HepG2 (cell line): ENCODE results near the gene ZNF75A. TPM values are rescaled to one million over a fixed set of nuclear protein-coding genes. Genes with fewer than 3 reads are reported as not detected.

ENCODE experiments used
- ATF1 ChIP-seq: IDR thresholded peaks from 2 replicates; pipeline ENCODE4 v1.6.1; 2016; ENCODE audit warnings: mild to moderate bottlenecking, control low read depth
- DR1 ChIP-seq: sonication (generic); formaldehyde crosslinking; IDR thresholded peaks from 2 replicates; pipeline ENCODE4 v1.8.0; 2021; ENCODE audit warnings: mild to moderate bottlenecking, missing genetic modification reagents, inconsistent platforms
- ESRRA ChIP-seq: sonication (generic); formaldehyde crosslinking; IDR thresholded peaks from 2 replicates; pipeline ENCODE4 v1.5.1; 2020; ENCODE audit warnings: mild to moderate bottlenecking, low read depth, missing genetic modification reagents
- ETV5 ChIP-seq: IDR thresholded peaks from 2 replicates; pipeline ENCODE4 v1.6.1; 2018; ENCODE audit warnings: missing biosample characterization, missing genetic modification reagents, inconsistent platforms, borderline replicate concordance
- MEIS1 ChIP-seq: sonication (generic); formaldehyde crosslinking; IDR thresholded peaks from 2 replicates; pipeline ENCODE4 v1.9.0; 2021; ENCODE audit warnings: mild to moderate bottlenecking, missing genetic modification reagents, moderate library complexity, borderline replicate concordance
- MXI1 ChIP-seq: IDR thresholded peaks from 3 replicates; pipeline ENCODE4 v1.6.1; 2012; ENCODE audit warnings: low read depth, low read length, inconsistent platforms, borderline replicate concordance
- NFE2L2 ChIP-seq: fragments of 150-350 bp; IDR thresholded peaks from 2 replicates; pipeline ENCODE4 v1.6.1; 2014; ENCODE audit warnings: low read length
- NR2C2 ChIP-seq: sonication (generic); formaldehyde crosslinking; IDR thresholded peaks from 2 replicates; pipeline ENCODE4 v1.4.0; 2020; ENCODE audit warnings: missing genetic modification reagents, mild to moderate bottlenecking, moderate library complexity, borderline replicate concordance
- PPARG ChIP-seq: conservative IDR thresholded peaks from 2 replicates; pipeline ENCODE4 v1.6.1; 2016; ENCODE audit warnings: missing biosample characterization, missing genetic modification reagents
- SP140L ChIP-seq: sonication (generic); formaldehyde crosslinking; IDR thresholded peaks from 2 replicates; pipeline ENCODE4 v1.4.0; 2020; ENCODE audit warnings: missing genetic modification reagents, borderline replicate concordance
- TCF7 ChIP-seq: sonication (generic); IDR thresholded peaks from 2 replicates; pipeline ENCODE4 v1.6.1; 2016; ENCODE audit warnings: antibody characterized with exemption, low read depth
- ZFP41 ChIP-seq: sonication (generic); formaldehyde crosslinking; IDR thresholded peaks from 2 replicates; pipeline ENCODE4 v1.4.0; 2020; ENCODE audit warnings: mild to moderate bottlenecking, missing genetic modification reagents, borderline replicate concordance
- ZFYVE20 ChIP-seq: sonication (generic); formaldehyde crosslinking; IDR thresholded peaks from 2 replicates; pipeline ENCODE4 v1.8.0; 2023; ENCODE audit warnings: low read depth, mild to moderate bottlenecking, moderate library complexity, missing genetic modification reagents, borderline replicate concordance
- ZNF10 ChIP-seq: sonication (generic); formaldehyde crosslinking; IDR thresholded peaks from 2 replicates; pipeline ENCODE4 v1.4.0; 2020; ENCODE audit warnings: mild to moderate bottlenecking, low read depth, missing genetic modification reagents, borderline replicate concordance
- ZNF326 ChIP-seq: sonication (generic); formaldehyde crosslinking; IDR thresholded peaks from 2 replicates; pipeline ENCODE4 v1.4.0; 2020; ENCODE audit warnings: missing genetic modification reagents, borderline replicate concordance
- ZNF331 ChIP-seq: sonication (generic); formaldehyde crosslinking; IDR thresholded peaks from 2 replicates; pipeline ENCODE4 v1.4.0; 2020; ENCODE audit warnings: missing genetic modification reagents
- ZNF672 ChIP-seq: sonication (generic); formaldehyde crosslinking; IDR thresholded peaks from 2 replicates; pipeline ENCODE4 v1.8.1; 2022; ENCODE audit warnings: missing genetic modification reagents
- ZNF713 ChIP-seq: sonication (generic); formaldehyde crosslinking; IDR thresholded peaks from 2 replicates; pipeline ENCODE4 v1.4.0; 2020; ENCODE audit warnings: mild to moderate bottlenecking, missing genetic modification reagents
- ZNF775 ChIP-seq: sonication (generic); formaldehyde crosslinking; IDR thresholded peaks from 2 replicates; pipeline ENCODE4 v1.4.0; 2020; ENCODE audit warnings: missing genetic modification reagents, mild to moderate bottlenecking, moderate library complexity, borderline replicate concordance
- polyA plus RNA-seq, 8 experiments: library from polyadenylated mRNA; depleted of rRNA in 3 of 8; stranded (reverse) in 7 of 8; unstranded in 1 of 8; fragments of >200 nt; fragmentation: Illumina TruSeq in 4 of 8; extraction: Trizol in 4 of 8; gene quantifications; 2 replicates each; pipeline versions ENCODE4 v1.2.1 to v1.2.3, GENCODE V29; 2011 to 2016; ENCODE audit warnings: low read depth in 4 of 8, missing spikeins in 1 of 8, mixed read lengths in 1 of 8; ENCODE audit not compliant: insufficient read depth in 1 of 8
- total RNA-seq, 5 experiments: library from RNA; depleted of rRNA; stranded (reverse); fragments of >200 nt; fragmentation: Illumina TruSeq; extraction: Trizol; gene quantifications; 2 replicates each; pipeline ENCODE4 v1.2.3, GENCODE V29; 2016; ENCODE audit warnings: low read depth in 1 of 5
- TF ChIP-seq, protein P1 (sequence below): sonication (generic); formaldehyde crosslinking; IDR thresholded peaks from 2 replicates; pipeline ENCODE4 v1.5.0; 2020; ENCODE audit warnings: mild to moderate bottlenecking, missing genetic modification reagents
- TF ChIP-seq, protein P2 (sequence below): fragments of 450-650 bp; IDR thresholded peaks from 2 replicates; pipeline ENCODE4 v1.6.1; 2016
- TF ChIP-seq, protein P3 (sequence below): sonication (generic); formaldehyde crosslinking; IDR thresholded peaks from 2 replicates; pipeline ENCODE4 v1.4.0; 2020; ENCODE audit warnings: missing genetic modification reagents, borderline replicate concordance
- TF ChIP-seq, protein P4 (sequence below): sonication (generic); formaldehyde crosslinking; conservative IDR thresholded peaks from 2 replicates; pipeline ENCODE4 v1.8.0; 2022; ENCODE audit warnings: low read depth, missing genetic modification reagents

Gene ZNF75A
- total and polyA plus RNA-seq, 2 of the 13 experiments (the other 11 are each of a cell fraction or from before 2014, with no cell fraction given) = 1.4 to 2.1 TPM

DNA sequence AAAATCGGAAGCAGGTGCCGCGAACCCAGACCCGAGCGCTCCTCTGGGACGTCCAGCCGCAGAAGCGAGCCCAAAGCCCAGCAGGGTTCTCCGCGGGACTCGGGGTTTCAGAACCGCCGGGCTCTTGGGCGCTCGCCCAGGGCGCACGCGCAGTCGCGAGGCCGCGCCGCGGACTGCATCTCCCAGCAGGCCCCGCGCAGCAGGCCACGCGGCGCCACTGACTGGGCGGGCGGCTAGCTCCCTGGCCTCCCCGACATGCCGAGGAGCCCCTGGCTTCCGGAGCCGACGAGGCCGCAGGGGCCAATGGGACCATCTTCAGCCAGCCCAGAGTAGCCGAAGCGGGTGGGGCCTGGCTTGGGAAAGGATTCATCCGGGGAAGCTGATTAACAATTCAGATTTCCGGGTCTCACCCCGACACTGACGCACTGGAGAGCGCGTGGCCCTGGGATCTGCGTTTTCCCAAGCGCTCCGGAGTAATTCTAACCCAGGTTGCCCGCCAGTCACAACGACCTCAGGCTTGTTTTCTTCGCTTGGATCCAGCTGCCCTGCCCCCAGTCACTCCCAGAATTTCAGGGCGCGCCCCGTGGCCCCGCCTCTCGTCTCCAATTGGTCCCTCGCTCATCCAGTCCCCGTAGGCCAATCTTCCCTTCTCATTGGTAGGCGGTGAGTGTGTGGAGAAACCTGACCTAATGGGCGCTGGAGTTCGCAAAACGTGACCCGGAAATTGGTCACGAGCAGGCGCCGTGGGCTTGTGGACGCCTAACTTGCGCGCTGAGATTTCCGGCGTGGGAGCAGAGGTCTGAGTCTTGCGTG lies 22.4 kb upstream of the ZNF75A start, which contains the start of gene ZNF263 (continued):
- TF ChIP-seq MXI1 = peak; percentile 79; the same call in 2 of the 3 replicates
- TF ChIP-seq SP140L (CRISPR knock-in tag) = peak; percentile 22; the same call in 1 of the 2 replicates
- no peak; the same call in 1 of the 2 replicates for TF ChIP-seq ZFP41 (CRISPR knock-in tag)
- peak; percentile 87 for TF ChIP-seq MEIS1 (CRISPR knock-in tag)
- no peak for TF ChIP-seq ZNF326 (CRISPR knock-in tag)
- no peak for TF ChIP-seq ZNF713 (CRISPR knock-in tag)
- TF ChIP-seq ATF1 = peak; percentile 96
- TF ChIP-seq, protein P1, sequence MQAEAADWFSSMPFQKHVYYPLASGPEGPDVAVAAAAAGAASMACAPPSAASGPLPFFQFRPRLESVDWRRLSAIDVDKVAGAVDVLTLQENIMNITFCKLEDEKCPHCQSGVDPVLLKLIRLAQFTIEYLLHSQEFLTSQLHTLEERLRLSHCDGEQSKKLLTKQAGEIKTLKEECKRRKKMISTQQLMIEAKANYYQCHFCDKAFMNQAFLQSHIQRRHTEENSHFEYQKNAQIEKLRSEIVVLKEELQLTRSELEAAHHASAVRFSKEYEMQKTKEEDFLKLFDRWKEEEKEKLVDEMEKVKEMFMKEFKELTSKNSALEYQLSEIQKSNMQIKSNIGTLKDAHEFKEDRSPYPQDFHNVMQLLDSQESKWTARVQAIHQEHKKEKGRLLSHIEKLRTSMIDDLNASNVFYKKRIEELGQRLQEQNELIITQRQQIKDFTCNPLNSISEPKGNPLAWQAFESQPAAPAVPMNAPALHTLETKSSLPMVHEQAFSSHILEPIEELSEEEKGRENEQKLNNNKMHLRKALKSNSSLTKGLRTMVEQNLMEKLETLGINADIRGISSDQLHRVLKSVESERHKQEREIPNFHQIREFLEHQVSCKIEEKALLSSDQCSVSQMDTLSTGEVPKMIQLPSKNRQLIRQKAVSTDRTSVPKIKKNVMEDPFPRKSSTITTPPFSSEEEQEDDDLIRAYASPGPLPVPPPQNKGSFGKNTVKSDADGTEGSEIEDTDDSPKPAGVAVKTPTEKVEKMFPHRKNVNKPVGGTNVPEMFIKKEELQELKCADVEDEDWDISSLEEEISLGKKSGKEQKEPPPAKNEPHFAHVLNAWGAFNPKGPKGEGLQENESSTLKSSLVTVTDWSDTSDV = 0 out of 2 replicates have a peak, but pooled peaks have one; percentile 44
- no peak for TF ChIP-seq ZNF775 (CRISPR knock-in tag)
- no peak for TF ChIP-seq ESRRA (CRISPR knock-in tag)
- no peak for TF ChIP-seq TCF7
- no peak for TF ChIP-seq ZFYVE20 (CRISPR knock-in tag)
- TF ChIP-seq, protein P2, sequence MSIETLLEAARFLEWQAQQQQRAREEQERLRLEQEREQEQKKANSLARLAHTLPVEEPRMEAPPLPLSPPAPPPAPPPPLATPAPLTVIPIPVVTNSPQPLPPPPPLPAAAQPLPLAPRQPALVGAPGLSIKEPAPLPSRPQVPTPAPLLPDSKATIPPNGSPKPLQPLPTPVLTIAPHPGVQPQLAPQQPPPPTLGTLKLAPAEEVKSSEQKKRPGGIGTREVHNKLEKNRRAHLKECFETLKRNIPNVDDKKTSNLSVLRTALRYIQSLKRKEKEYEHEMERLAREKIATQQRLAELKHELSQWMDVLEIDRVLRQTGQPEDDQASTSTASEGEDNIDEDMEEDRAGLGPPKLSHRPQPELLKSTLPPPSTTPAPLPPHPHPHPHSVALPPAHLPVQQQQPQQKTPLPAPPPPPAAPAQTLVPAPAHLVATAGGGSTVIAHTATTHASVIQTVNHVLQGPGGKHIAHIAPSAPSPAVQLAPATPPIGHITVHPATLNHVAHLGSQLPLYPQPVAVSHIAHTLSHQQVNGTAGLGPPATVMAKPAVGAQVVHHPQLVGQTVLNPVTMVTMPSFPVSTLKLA = peak; percentile 78
- TF ChIP-seq ZNF10 (CRISPR knock-in tag) = no peak
- no peak for TF ChIP-seq ZNF672 (CRISPR knock-in tag)
- peak; percentile 98 for TF ChIP-seq NR2C2 (CRISPR knock-in tag)
- peak; percentile 55 for TF ChIP-seq DR1 (CRISPR knock-in tag)
- TF ChIP-seq, protein P3, sequence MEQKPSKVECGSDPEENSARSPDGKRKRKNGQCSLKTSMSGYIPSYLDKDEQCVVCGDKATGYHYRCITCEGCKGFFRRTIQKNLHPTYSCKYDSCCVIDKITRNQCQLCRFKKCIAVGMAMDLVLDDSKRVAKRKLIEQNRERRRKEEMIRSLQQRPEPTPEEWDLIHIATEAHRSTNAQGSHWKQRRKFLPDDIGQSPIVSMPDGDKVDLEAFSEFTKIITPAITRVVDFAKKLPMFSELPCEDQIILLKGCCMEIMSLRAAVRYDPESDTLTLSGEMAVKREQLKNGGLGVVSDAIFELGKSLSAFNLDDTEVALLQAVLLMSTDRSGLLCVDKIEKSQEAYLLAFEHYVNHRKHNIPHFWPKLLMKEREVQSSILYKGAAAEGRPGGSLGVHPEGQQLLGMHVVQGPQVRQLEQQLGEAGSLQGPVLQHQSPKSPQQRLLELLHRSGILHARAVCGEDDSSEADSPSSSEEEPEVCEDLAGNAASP (CRISPR knock-in tag) = no peak; the same call in 1 of the 2 replicates
- TF ChIP-seq ZNF331 (CRISPR knock-in tag) = no peak; the same call in 1 of the 2 replicates
- TF ChIP-seq NFE2L2 = no peak
- TF ChIP-seq PPARG (CRISPR knock-in tag) = peak; percentile 31; the same call in 1 of the 2 replicates
- TF ChIP-seq, protein P4, sequence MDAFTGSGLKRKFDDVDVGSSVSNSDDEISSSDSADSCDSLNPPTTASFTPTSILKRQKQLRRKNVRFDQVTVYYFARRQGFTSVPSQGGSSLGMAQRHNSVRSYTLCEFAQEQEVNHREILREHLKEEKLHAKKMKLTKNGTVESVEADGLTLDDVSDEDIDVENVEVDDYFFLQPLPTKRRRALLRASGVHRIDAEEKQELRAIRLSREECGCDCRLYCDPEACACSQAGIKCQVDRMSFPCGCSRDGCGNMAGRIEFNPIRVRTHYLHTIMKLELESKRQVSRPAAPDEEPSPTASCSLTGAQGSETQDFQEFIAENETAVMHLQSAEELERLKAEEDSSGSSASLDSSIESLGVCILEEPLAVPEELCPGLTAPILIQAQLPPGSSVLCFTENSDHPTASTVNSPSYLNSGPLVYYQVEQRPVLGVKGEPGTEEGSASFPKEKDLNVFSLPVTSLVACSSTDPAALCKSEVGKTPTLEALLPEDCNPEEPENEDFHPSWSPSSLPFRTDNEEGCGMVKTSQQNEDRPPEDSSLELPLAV (CRISPR knock-in tag) = no peak
- peak; percentile 84 for TF ChIP-seq ETV5
